22Rv1 (cell line): Measurements from ENCODE around the gene GJB2.

Source experiments
- CTCF ChIP-seq: fragments of 450-650 bp; IDR thresholded peaks from 2 replicates; pipeline ENCODE4 v1.5.1; 2017; ENCODE audit warnings: mild to moderate bottlenecking
- ZFX ChIP-seq: fragments of 450-650 bp; IDR thresholded peaks from 2 replicates; pipeline ENCODE4 v1.6.1; 2017; ENCODE audit warnings: antibody characterized with exemption, borderline replicate concordance

- TF ChIP-seq CTCF: no peak
- no peak for TF ChIP-seq ZFX
Measured at GRCh38 chr13:20175406-20175794, 17.3 kb downstream of the GJB2 start.
